Neural cell (in vitro differentiated cells): ENCODE results near the gene SIAH2. TPM values are rescaled to one million over a fixed set of nuclear protein-coding genes. Genes with fewer than 3 reads are reported as not detected.
A peak's percentile ranks its signal among the peaks of the same experiment; 100 is the strongest.

Experiments used
- H2AFZ ChIP-seq: fragments of 200-600, 300-800 bp; sonication (generic), shearing (Covaris generic); 2 replicates; pipeline ENCODE4 v1.6.0; 2014; ENCODE audit warnings: low read depth, mild to moderate bottlenecking, antibody characterized with exemption, low read length, moderate library complexity
- H3F3A ChIP-seq: fragments of 200-600 bp; shearing (Covaris generic); 2 replicates; pipeline ENCODE4 v1.6.1; 2016; ENCODE audit warnings: mild to moderate bottlenecking, moderate library complexity, mixed read lengths, antibody characterized with exemption, low read length; ENCODE audit not compliant: insufficient read depth, poor library complexity, severe bottlenecking
- H3K27ac ChIP-seq: fragments of 200-600, 300-800 bp; sonication (generic), shearing (Covaris generic); 2 replicates; pipeline ENCODE4 v1.5.1; 2014; ENCODE audit warnings: mild to moderate bottlenecking, low read length, moderate library complexity
- H3K27me3 ChIP-seq: fragments of 300-800, 200-600 bp; sonication (generic), shearing (Covaris generic); 2 replicates; pipeline ENCODE4 v1.6.0; 2014; ENCODE audit warnings: mild to moderate bottlenecking, low read depth, low read length, moderate library complexity; ENCODE audit not compliant: insufficient read depth
- H3K36me3 ChIP-seq: fragments of 300-800, 200-600 bp; sonication (generic), shearing (Covaris generic); 2 replicates; pipeline ENCODE4 v1.5.1; 2014; ENCODE audit warnings: mild to moderate bottlenecking, antibody characterized with exemption, low read length, moderate library complexity; ENCODE audit not compliant: insufficient read depth
- H3K4me2 ChIP-seq: fragments of 300-800, 200-600 bp; sonication (generic), shearing (Covaris generic); 2 replicates; pipeline ENCODE4 v1.6.0; 2014; ENCODE audit warnings: mild to moderate bottlenecking, low read length
- H3K4me3 ChIP-seq: fragments of 300-800, 200-600 bp; sonication (generic), shearing (Covaris generic); 2 replicates; pipeline ENCODE4 v1.5.1; 2014; ENCODE audit warnings: mild to moderate bottlenecking, low read length, moderate library complexity
- H3K79me2 ChIP-seq: fragments of 200-600 bp; shearing (Covaris generic); replicated peaks from 2 replicates; pipeline ENCODE4 v1.6.0; 2014; ENCODE audit warnings: mild to moderate bottlenecking, low read length, moderate library complexity; ENCODE audit not compliant: insufficient read depth
- H3K9ac ChIP-seq: fragments of 300-800, 200-600 bp; sonication (generic), shearing (Covaris generic); 2 replicates; pipeline ENCODE4 v1.6.1; 2016; ENCODE audit warnings: mild to moderate bottlenecking, low read length, mixed read lengths
- H3K9me2 ChIP-seq: fragments of 200-600 bp; shearing (Covaris generic); 2 replicates; pipeline ENCODE4 v1.6.1; 2016; ENCODE audit warnings: mild to moderate bottlenecking, low read length, mixed read lengths; ENCODE audit not compliant: insufficient read depth
- H3K9me3 ChIP-seq: fragments of 200-600, 300-800 bp; sonication (generic), shearing (Covaris generic); 2 replicates; pipeline ENCODE4 v1.6.1; 2016; ENCODE audit warnings: mild to moderate bottlenecking, mixed run types, low read length, moderate library complexity, mixed read lengths
- H4K20me1 ChIP-seq: fragments of 200-600 bp; shearing (Covaris generic); 2 replicates; pipeline ENCODE4 v1.6.1; 2016; ENCODE audit warnings: mild to moderate bottlenecking, mixed run types; ENCODE audit not compliant: insufficient read depth
- EP300 ChIP-seq: fragments of 450-650 bp; conservative IDR thresholded peaks from 2 replicates; pipeline ENCODE4 v1.6.1; 2014; ENCODE audit warnings: antibody characterized with exemption, mild to moderate bottlenecking, moderate library complexity; ENCODE audit not compliant: poor library complexity, severe bottlenecking
- EZH2 ChIP-seq: fragments of 200-600, 300-800 bp; shearing (Covaris generic), sonication (generic); IDR thresholded peaks from 2 replicates; pipeline ENCODE4 v1.6.1; 2014; ENCODE audit warnings: antibody characterized with exemption, low read length, borderline replicate concordance, mild to moderate bottlenecking; ENCODE audit not compliant: insufficient read depth, poor library complexity, severe bottlenecking
- MXI1 ChIP-seq: fragments of 450-650 bp; conservative IDR thresholded peaks from 2 replicates; pipeline ENCODE4 v1.6.1; 2014; ENCODE audit warnings: antibody characterized with exemption, mild to moderate bottlenecking; ENCODE audit not compliant: poor library complexity, severe bottlenecking
- POLR2AphosphoS5 ChIP-seq: IDR thresholded peaks from 2 replicates; pipeline ENCODE4 v1.6.1; 2012
- RAD21 ChIP-seq: fragments of 450-650 bp; conservative IDR thresholded peaks from 2 replicates; pipeline ENCODE4 v1.6.1; 2014; ENCODE audit warnings: antibody characterized with exemption, mild to moderate bottlenecking, moderate library complexity
- REST ChIP-seq: IDR thresholded peaks from 2 replicates; pipeline ENCODE4 v1.6.1; 2012; ENCODE audit warnings: borderline replicate concordance
- SMC3 ChIP-seq: fragments of 450-650 bp; conservative IDR thresholded peaks from 2 replicates; pipeline ENCODE4 v1.6.1; 2014; ENCODE audit warnings: antibody characterized with exemption, mild to moderate bottlenecking, moderate library complexity; ENCODE audit not compliant: poor library complexity
- TAF1 ChIP-seq: IDR thresholded peaks from 2 replicates; pipeline ENCODE4 v1.6.1; 2012; ENCODE audit warnings: low read depth
- polyA plus RNA-seq: library from polyadenylated mRNA; depleted of rRNA; stranded (reverse); fragments of >200 nt; gene quantifications from 2 replicates; pipeline ENCODE4 v1.2.3, GENCODE V29; 2014
- TF ChIP-seq, protein P1 (sequence below): fragments of 450-650 bp; IDR thresholded peaks from 2 replicates; pipeline ENCODE4 v1.5.1; 2014; ENCODE audit warnings: antibody characterized with exemption, mild to moderate bottlenecking, moderate library complexity; ENCODE audit not compliant: poor library complexity, severe bottlenecking

SIAH2 gene
- polyA plus RNA-seq, 1 donor from 2014 or later: 21.8 TPM

- TF ChIP-seq EZH2: no peak
- no peak for TF ChIP-seq TAF1
- no peak for TF ChIP-seq MXI1
These were observed 42.4 kb upstream of the SIAH2 start (continued) for GRCh38 chr3:150805354-150805753.

DNA sequence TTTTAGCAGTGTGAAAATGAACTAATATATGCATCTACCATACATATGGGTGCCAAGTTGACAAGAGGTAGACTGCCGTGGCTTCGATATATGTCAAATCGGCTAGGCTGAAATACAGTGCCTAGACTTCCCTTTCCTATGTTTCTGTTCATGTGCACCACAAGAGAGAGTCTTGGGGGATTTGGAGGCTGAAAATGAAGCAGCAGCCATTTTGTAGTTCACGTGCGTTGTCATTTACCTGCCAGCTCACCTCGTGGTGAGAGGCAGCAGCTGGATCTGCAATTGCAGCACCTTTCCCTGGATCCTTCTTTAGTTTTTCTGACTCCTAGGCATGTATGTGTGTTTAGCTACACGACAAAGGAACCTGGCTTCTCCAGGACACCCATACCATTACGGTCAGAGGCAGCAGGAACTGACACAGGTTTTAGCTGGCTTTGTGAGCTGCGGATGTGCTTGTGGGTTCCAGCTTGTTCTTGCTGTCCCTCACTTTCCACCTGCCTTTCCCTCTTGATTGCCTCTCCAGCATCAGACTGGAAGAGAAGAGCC is 40.5 kb upstream of the SIAH2 start:
- Histone ChIP-seq H3K27me3 (no peaks in the 10 kb centered on the region), H3F3A (no peaks in the 10 kb centered on the region), H2AFZ (peak overlapping the region; percentile 62), H3K9me2 (no peaks in the 10 kb centered on the region), H3K27ac (no peak overlapping the region), H3K36me3 (no peaks in the 10 kb centered on the region), H3K79me2 (no peaks in the 10 kb centered on the region), H3K4me3 (no peak overlapping the region), H3K9me3 (no peaks in the 10 kb centered on the region), H4K20me1 (no peaks in the 10 kb centered on the region), H3K4me2 (no peak overlapping the region), H3K9ac (no peak overlapping the region)
- TF ChIP-seq EZH2 (no peak), REST (no peak), MXI1 (no peak), EP300 (no peak), POLR2AphosphoS5 (no peak), TAF1 (no peak), RAD21 (no peak), SMC3 (no peak)

- Histone ChIP-seq H3K27ac (no peak overlapping the region), H3K27me3 (no peaks in the 10 kb centered on the region), H2AFZ (no peak overlapping the region), H3K4me3 (no peak overlapping the region), H3K9ac (no peak overlapping the region), H3K9me3 (no peaks in the 10 kb centered on the region), H3K79me2 (no peaks in the 10 kb centered on the region), H4K20me1 (no peaks in the 10 kb centered on the region), H3K36me3 (no peaks in the 10 kb centered on the region), H3F3A (no peaks in the 10 kb centered on the region), H3K4me2 (no peak overlapping the region), H3K9me2 (no peaks in the 10 kb centered on the region)
- TF ChIP-seq SMC3 (no peak), EP300 (no peak), RAD21 (no peak), TAF1 (no peak), EZH2 (no peak), MXI1 (no peak), POLR2AphosphoS5 (no peak), REST (no peak)
- TF ChIP-seq, protein P1, sequence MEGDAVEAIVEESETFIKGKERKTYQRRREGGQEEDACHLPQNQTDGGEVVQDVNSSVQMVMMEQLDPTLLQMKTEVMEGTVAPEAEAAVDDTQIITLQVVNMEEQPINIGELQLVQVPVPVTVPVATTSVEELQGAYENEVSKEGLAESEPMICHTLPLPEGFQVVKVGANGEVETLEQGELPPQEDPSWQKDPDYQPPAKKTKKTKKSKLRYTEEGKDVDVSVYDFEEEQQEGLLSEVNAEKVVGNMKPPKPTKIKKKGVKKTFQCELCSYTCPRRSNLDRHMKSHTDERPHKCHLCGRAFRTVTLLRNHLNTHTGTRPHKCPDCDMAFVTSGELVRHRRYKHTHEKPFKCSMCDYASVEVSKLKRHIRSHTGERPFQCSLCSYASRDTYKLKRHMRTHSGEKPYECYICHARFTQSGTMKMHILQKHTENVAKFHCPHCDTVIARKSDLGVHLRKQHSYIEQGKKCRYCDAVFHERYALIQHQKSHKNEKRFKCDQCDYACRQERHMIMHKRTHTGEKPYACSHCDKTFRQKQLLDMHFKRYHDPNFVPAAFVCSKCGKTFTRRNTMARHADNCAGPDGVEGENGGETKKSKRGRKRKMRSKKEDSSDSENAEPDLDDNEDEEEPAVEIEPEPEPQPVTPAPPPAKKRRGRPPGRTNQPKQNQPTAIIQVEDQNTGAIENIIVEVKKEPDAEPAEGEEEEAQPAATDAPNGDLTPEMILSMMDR: no peak
These were observed 37.8 kb upstream of the SIAH2 start for GRCh38 chr3:150800722-150801121.
